Activated CD8-positive, alpha-beta T cell treated with anti-CD3 and anti-CD28 coated beads for 36 hours (primary cell): ENCODE measurements around the gene C1orf167. TPM values are rescaled to one million over a fixed set of nuclear protein-coding genes. Genes with fewer than 3 reads are reported as not detected.

Experiments
- ATAC-seq: fragments of 200-7000 bp; cut with Tn5 transposase; one replicate; pipeline ENCODE4 v1.10.0; 2021; ENCODE audit warnings: mild to moderate bottlenecking, moderate library complexity
- CTCF ChIA-PET: fragments of 350-600 bp; sonication (Branson Sonifier 250); formaldehyde crosslinking; loops from one replicate; lab custom pipeline; 2021; ENCODE audit warnings: antibody characterized with exemption; lab: Charles Lee
- POLR2A ChIA-PET: fragments of 350-600 bp; sonication (Branson Sonifier 250); formaldehyde crosslinking; loops from one replicate; lab custom pipeline; 2021; ENCODE audit warnings: antibody characterized with exemption; lab: Charles Lee
- DNase-seq: peaks from one replicate; pipeline ENCODE4 v3.0.0-alpha.2; 2020
- H3K27ac Mint-ChIP-seq: one replicate; pipeline ENCODE4 v1.8.0; 2021; ENCODE audit warnings: mild to moderate bottlenecking, mixed read lengths
- H3K27me3 Mint-ChIP-seq: one replicate; pipeline ENCODE4 v1.8.0; 2021; ENCODE audit warnings: mixed read lengths
- H3K36me3 Mint-ChIP-seq: one replicate; pipeline ENCODE4 v1.8.0; 2021; ENCODE audit warnings: low read depth, mixed read lengths
- H3K4me1 Mint-ChIP-seq: one replicate; pipeline ENCODE4 v1.8.0; 2021; ENCODE audit warnings: low read depth, mixed read lengths
- H3K4me3 Mint-ChIP-seq: one replicate; pipeline ENCODE4 v1.8.0; 2021; ENCODE audit warnings: mild to moderate bottlenecking, moderate library complexity, mixed read lengths
- H3K9me3 Mint-ChIP-seq: one replicate; pipeline ENCODE4 v1.8.0; 2021; ENCODE audit warnings: mixed read lengths
- CTCF ChIP-seq: fragments of 200-600 bp; IDR thresholded peaks from one replicate; pipeline ENCODE4 v1.8.0; 2022; ENCODE audit warnings: antibody characterized with exemption, mild to moderate bottlenecking
- intact Hi-C: fragments of 100-400 bp; cut with micrococcal nuclease; formaldehyde crosslinking; loops from one replicate; pipeline ENCODE4 v1.10.0; 2022
- total RNA-seq, 2 experiments: library from RNA; stranded (reverse); gene quantifications; one replicate each; pipeline ENCODE4 v1.2.3, GENCODE V29; 2021

Gene C1orf167
- total RNA-seq, 2 experiments from 2014 or later: not detected

GRCh38 chr1:11741482-11741881 lies 20.5 kb upstream of the C1orf167 start:
- no peak overlapping the region for H3K4me3 Mint-ChIP-seq
- POLR2A ChIA-PET: interaction anchor here (1.0 to 1.1 kb wide), 2 partner anchors 68 to 76 kb away, joined by 3 read pairs; no protein-coding TSS in a partner anchor

GRCh38 chr1:11741919-11742558 lies 20.0 kb upstream of the C1orf167 start:
- peaks cover 40% of the 10 kb centered on the region for H3K4me1 Mint-ChIP-seq
- intact Hi-C loops: no loop called here
- no peaks in the 10 kb centered on the region for H3K9me3 Mint-ChIP-seq
- no peak overlapping the region for H3K27ac Mint-ChIP-seq
- no peaks in the 10 kb centered on the region for H3K27me3 Mint-ChIP-seq
- ChIA-PET POLR2A (no interaction called here), CTCF (interaction anchor here (1.0 kb wide), 1 partner anchor 23 kb away, joined by 3 read pairs; no protein-coding TSS in a partner anchor)
- no peak overlapping the region for H3K4me3 Mint-ChIP-seq
- ATAC-seq: no peak
- H3K36me3 Mint-ChIP-seq: peaks cover 2% of the 10 kb centered on the region
- DNase-seq: no peak
- TF ChIP-seq CTCF: no peak

More at GRCh38 chr1:11741482-11741881, 20.5 kb upstream of the C1orf167 start:
- peaks cover 2% of the 10 kb centered on the region for H3K36me3 Mint-ChIP-seq
- intact Hi-C loops: no loop called here
- H3K9me3 Mint-ChIP-seq: no peaks in the 10 kb centered on the region
- no peak for TF ChIP-seq CTCF
- H3K27ac Mint-ChIP-seq: no peak overlapping the region
- CTCF ChIA-PET: interaction anchor here (1.4 kb wide), 1 partner anchor 96 kb away, joined by 4 read pairs; no protein-coding TSS in a partner anchor
- no peaks in the 10 kb centered on the region for H3K27me3 Mint-ChIP-seq
- DNase-seq (no peak), ATAC-seq (no peak)
- peaks cover 44% of the 10 kb centered on the region for H3K4me1 Mint-ChIP-seq

GRCh38 chr1:11744287-11744686 lies 17.7 kb upstream of the C1orf167 start:
- no peak overlapping the region for H3K27ac Mint-ChIP-seq
- H3K27me3 Mint-ChIP-seq: no peaks in the 10 kb centered on the region
- no peaks in the 10 kb centered on the region for H3K9me3 Mint-ChIP-seq
- intact Hi-C loops: no loop called here
- POLR2A ChIA-PET: interaction anchor here (0.7 kb wide), 1 partner anchor 166 kb away, joined by 3 read pairs; no protein-coding TSS in a partner anchor
- ATAC-seq: no peak
- peaks cover 2% of the 10 kb centered on the region for H3K36me3 Mint-ChIP-seq
- no peak for DNase-seq
- H3K4me1 Mint-ChIP-seq: peaks cover 35% of the 10 kb centered on the region
- CTCF ChIA-PET: no interaction called here
- no peak for TF ChIP-seq CTCF
- H3K4me3 Mint-ChIP-seq: no peak overlapping the region

GRCh38 chr1:11746092-11746491 lies 15.9 kb upstream of the C1orf167 start:
- DNase-seq (no peak), ATAC-seq (no peak)
- Mint-ChIP-seq H3K9me3 (no peaks in the 10 kb centered on the region), H3K27me3 (no peaks in the 10 kb centered on the region), H3K4me1 (peaks cover 21% of the 10 kb centered on the region), H3K36me3 (peaks cover 2% of the 10 kb centered on the region), H3K27ac (no peak overlapping the region), H3K4me3 (no peak overlapping the region)
- intact Hi-C loops: no loop called here
- CTCF ChIA-PET: no interaction called here
- POLR2A ChIA-PET: no interaction called here
- TF ChIP-seq CTCF: no peak

- H3K4me1 Mint-ChIP-seq: peaks cover 12% of the 10 kb centered on the region
- intact Hi-C loops: no loop called here
- ChIA-PET POLR2A (interaction anchor here (0.6 to 0.7 kb wide), 2 partner anchors 10 to 46 kb away, joined by 3 read pairs; no protein-coding TSS in a partner anchor), CTCF (no interaction called here)
- no peak overlapping the region for H3K27ac Mint-ChIP-seq
- H3K36me3 Mint-ChIP-seq: peaks cover 2% of the 10 kb centered on the region
- H3K9me3 Mint-ChIP-seq: no peaks in the 10 kb centered on the region
- ATAC-seq (no peak), DNase-seq (no peak)
- no peak for TF ChIP-seq CTCF
- H3K4me3 Mint-ChIP-seq: no peak overlapping the region
- no peaks in the 10 kb centered on the region for H3K27me3 Mint-ChIP-seq
Observed at GRCh38 chr1:11746795-11747487, 15.1 kb upstream of the C1orf167 start.
